Inflammatory macrophage treated with lipopolysaccharide for 4 hours (primary cell): ENCODE results near the gene SELENOT.
"Not testable (repeated sequence)": the region's sequence is repeated elsewhere in the genome, so short reads cannot be mapped to it uniquely, and the experiment has no call there.

ENCODE experiments used
- DNase-seq: peaks from one replicate; pipeline ENCODE4 v3.0.0-alpha.2; 2020

SELENOT gene, protein sequence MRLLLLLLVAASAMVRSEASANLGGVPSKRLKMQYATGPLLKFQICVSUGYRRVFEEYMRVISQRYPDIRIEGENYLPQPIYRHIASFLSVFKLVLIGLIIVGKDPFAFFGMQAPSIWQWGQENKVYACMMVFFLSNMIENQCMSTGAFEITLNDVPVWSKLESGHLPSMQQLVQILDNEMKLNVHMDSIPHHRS

DNA sequence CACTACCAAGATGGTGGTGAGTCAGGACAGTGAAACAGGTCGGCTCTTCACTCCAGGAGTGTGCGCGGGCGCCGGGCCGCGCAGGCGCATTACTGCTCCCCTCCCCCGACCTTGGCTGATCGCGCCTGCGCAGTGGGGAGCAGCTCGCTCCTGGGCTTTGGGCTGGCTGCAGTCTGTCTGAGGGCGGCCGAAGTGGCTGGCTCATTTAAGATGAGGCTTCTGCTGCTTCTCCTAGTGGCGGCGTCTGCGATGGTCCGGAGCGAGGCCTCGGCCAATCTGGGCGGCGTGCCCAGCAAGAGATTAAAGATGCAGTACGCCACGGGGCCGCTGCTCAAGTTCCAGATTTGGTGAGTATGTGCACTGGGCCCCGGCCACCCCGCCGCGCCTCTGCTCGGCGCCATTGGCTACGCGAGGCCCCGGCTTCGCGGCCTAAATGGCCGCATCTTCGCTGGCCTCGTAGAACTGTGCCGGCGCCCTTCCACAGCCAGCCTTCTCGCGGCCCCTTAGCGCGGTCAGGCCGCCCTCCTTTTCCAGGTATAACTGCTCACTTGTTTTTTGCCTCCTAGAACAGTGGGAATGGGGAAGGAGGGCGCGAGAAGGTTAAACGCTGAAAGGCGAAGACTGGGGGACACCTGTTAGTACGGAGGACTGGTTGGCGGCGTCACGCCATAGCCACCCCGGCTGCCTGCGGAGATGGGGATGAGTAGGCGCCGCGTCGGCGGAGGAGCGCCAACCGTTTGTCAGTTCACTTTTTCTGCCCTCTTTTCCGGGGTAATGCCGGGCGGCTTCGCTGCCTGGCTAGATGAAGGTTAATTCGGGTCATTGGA lies at the start of gene SELENOT:
Gene SELENOT (plus strand): TSS at position 169 of the 827 bp plus-strand sequence. CDS start 42 bp downstream, at position 211.
- peak; percentile 94 for DNase-seq

DNA sequence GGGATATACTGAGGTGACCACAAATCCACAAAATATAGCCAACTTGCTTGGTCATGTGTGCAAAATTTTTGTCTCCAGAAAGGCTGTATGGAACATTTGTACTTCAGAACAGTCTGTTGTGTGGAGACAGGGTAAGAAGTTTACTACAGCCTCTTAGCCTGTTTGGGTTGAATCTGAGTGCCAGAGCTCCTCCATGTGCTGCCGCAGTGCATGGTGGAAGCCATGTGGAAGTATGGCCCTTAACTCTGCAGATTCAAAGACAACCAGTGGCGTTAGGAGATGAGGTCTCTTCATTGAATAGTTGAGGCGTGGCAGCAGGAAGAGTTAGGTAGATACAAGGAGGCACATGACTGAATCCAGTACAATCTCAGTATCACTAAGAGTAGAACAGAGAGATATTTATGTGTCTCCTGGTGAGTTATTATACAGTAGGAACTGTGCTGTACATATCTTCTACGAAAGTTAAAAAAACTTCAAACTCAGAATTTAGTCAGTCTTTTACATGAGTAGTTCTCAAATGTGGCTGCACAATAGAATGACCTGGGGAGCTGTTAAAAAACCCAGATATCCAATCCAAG lies 47.2 kb upstream of the SELENOT start:
- no peak for DNase-seq

DNA sequence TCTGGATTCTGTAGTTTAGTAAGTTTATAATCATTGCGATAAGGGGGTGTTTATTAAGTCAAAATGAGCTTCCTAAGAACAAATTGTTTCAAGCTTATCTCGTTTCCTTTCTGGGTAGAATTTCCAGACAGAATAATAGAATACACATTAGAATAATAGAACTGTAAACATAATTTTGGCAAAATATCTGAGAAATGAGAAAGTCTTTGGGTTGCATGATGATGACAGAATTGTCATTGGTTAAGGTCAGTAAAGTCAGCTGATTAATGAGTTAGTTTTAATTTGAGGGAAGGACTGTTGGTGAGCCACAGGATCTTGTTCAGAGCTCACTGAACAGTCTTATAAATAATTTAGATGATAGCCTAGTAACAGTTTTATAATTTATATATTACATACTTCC lies 46.3 kb upstream of the SELENOT start:
- DNase-seq: no peak

DNA sequence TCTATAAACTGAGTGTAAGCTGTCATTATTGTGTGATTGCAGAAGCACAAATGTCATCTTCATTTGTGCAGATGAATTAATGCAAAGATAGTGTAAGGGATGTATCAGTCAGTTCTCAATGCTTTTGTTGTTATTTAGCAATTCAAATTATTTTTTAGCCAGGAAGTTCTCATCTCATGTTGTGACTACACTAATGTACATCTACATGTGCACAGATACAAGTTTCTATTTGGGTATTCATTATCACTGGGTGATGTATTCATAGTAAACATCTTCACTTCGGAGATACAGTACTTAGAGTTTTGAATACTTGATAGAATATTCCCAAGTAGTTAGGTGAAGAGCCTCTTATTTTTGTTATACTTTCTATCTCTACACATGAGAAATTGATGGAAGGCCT lies 45.4 kb upstream of the SELENOT start:
- DNase-seq: no peak

DNA sequence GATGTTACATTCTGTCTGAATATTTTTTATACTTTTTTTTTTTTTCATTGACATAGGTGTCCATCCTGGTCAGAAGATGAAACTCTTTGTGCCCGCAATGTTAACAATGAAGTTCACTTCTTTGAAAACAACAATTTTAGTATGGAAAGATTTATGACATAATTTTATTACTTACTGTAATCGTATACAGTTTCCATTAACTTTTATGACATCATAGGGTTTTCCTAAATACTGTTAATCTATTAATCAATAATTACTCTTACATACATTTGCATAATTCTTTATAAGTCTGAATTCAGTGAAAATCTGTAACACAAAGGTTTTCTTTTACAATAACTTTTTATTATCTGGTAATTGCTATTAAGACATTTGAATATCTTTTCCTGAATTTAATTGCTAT lies 38.9 kb upstream of the SELENOT start:
- DNase-seq: no peak

DNA sequence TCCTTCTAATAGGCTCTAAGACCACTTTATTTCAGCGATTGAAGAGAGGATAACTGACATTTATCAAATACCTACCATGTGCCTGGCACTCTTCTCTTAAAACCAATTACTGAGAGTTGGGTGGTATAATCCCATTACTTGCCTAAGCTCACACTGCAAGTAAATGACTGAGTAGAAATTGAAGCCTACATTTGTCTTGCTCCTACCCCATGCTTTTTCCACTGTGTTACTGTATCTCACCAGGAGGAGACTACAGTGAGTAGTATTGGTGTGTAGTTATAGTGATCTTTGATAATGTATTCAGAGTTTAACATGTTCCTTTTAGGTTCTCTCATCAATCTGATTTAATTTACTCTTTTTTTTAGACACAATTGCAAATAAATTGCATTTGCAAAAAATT lies 35.8 kb upstream of the SELENOT start:
- no peak for DNase-seq

DNA sequence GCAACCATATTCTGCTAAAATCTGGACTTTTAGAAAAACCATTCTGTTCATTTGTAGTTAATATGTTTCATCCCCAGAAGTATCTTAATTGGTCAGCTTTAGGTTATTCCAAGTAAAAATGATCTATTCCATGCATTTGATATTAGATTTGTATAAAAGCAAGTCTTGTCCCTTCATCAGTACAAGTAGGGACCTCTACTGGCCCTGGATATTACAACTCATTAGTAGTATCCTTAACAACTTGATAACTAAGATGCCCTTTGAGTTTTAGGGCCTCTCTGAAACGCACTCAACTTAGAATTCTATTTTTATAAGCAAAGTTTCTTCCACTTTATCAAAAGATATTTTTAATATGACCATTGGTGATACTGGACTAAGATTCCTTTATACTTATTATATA lies 25.3 kb upstream of the SELENOT start:
- no peak for DNase-seq

DNA sequence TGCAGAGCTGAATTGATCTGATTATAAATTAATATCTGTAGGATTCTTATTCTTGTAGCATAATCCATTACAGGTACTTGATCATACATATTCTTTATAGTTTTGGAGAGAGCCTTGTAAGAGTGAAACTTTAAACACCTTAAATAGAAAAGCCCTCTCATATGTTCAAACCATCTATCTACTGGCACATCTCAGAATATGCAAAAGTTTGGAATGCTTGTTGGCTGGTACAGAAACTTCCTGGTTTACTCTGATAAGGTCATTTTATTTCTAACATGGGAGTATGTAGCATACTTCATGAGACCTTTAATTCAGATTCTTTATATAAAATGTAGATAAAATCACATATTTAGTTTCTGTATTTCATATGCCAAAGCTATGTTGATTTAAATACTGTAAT lies 21.9 kb upstream of the SELENOT start:
- no peak for DNase-seq

DNA sequence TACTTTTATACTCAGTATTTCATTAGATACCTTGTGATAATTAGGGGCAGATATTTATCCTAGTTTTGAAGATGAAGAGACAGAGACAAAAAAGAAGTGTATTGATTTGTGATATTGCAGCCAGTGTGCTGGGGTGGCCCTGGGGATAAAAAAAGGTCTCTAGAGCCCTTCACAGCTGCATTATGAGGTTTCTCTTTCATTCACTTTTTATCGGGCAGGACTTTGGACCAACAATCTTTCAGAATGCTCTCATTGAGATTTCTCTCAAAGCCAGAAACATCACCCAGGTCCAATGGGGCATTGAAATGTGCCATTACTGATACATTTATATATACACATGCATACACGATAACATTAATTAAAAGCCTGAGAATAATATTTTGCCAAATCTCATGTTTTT lies 20.5 kb upstream of the SELENOT start:
- no peak for DNase-seq

DNA sequence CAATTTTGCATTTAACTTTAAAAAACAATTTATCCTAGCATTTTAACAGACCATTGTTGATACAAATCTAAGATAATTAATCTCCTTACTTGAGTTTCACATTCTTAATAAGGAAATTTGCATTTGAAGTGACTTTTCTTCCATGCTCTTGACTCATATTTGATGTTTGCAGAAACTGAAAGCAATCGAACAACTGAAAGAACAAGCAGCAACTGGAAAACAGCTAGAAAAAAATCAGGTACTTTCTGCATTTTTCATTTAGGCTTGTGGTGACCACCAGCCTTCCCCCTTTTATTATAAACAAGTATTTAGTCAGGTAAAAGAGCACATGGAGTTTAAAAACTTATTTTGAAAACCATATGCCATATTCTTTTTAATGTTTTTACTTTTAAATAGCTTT lies 20.1 kb upstream of the SELENOT start:
- no peak for DNase-seq

DNA sequence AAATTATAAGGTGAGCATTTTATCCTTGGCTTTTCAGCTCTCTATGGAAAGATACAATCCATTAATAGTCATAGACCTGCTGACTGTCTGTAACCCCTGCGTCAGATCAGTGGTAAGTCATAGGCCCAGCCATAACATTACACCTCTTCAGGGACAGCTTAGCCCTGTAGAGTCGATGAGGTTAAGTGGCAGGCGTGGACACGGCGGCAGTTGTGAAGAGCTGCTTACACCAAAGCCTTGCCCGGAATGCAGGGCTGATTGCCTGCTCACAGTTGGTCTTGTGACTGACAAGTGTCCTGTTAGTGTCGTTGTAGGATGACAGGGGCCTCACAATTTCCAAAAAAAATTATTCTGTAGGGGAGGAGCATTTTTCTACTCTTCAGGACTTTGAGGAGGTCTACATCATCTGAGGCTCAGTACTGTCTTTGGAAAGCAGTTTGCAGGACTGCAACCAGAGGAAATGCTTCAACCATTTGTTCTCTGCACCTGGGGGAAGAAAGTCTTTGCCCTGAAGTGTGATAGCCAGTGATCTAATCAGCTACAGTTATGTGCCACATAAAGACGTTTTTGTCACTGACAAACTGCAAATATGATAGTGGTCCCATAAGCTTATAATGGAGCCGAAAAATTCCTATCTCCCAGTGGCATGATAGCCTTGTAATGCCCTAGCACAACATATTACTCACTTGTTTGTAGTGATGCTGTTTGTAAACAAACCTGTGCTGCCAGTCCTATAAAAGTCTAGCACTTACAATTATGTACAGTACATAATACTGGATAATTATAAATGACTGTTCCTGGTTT lies 14.9 kb upstream of the SELENOT start:
- DNase-seq: no peak

DNA sequence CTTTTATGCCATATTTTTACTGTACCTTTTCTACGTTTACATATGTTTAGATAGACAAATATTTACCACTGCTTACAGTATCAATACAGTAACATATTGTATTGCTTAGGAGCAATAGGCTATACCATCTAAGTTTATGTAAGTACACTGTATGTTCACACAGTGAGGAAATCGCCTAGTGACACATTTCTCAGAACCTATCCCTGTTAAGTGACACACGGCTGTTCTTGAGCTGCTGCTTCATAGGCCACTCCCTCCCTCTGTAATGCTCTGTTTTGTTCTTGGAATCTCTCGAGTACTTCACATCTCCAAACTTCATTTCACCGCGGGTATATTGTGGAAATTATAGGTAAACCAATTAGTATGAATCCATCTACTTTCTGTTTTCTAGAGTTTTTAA lies 13.4 kb upstream of the SELENOT start:
- no peak for DNase-seq

DNA sequence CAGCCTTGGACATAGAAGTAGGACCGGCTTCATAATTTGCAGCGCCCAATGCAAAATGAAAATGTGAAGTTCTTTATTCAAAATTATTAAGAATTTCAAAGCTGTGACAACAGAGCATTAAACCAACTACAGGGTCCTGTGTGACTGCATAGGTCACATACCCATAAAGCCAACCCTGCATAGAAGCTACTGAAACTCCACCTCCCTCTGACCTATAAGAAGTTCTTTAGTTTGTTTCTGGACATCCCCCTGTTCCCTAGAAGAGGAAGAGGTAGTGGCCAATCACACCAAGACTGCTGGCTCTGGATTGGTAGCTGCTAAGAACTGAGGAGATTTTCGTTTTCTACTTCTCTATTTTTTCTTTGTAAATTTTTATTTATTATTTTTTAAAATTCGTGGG lies 9.0 kb upstream of the SELENOT start:
- DNase-seq: no peak

DNA sequence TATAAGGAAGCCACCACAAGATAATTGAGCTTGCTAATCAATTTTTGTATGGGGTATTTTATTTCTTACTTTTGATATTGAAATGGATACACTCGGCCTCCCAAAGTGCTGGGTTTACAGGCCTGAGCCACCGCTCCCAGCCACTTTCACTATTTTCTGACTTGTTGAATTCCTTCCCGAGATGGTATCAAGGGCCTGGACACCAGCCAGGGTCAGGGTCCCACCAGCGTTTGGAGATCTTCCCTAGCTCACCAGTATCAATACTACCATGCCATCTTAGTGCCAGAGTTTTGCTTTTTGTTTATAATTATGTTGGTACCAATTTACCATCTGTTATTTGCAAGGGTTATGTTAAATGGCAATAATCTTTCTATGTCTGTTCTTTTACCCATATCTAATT lies 5.5 kb upstream of the SELENOT start:
- no peak for DNase-seq

DNA sequence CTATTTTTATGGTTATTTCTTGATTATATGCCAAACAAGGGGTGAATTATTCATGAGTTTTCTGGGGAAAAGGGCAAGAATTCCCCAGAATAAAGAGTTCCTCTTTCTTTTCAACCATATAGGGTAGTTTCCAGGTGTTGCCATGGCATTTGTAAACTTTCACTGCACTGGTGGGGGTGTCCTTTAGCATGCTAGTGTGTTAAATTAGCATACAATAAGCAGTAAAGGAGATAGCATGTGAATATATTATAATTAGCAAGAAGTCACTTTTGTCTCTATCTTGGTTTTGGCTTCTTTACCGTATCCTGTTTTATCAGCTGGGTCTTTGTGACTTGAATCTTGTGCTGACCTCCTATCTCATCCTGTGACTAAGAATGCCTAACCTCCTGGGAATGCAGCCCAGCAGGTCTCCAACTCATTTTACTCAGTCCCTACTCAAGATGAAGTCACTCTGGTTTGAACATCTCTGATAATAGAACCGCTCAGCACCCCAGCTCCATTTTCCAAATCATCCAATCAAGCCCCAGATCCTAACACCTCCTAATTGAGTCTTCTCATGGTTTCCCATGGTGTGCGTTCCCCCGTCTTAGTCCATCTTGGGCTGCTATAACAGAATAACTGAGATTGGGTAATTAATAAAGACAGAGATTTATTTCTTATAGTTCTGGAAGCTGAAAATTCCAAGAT lies 3.4 kb upstream of the SELENOT start:
- DNase-seq: peak; percentile 75

DNA sequence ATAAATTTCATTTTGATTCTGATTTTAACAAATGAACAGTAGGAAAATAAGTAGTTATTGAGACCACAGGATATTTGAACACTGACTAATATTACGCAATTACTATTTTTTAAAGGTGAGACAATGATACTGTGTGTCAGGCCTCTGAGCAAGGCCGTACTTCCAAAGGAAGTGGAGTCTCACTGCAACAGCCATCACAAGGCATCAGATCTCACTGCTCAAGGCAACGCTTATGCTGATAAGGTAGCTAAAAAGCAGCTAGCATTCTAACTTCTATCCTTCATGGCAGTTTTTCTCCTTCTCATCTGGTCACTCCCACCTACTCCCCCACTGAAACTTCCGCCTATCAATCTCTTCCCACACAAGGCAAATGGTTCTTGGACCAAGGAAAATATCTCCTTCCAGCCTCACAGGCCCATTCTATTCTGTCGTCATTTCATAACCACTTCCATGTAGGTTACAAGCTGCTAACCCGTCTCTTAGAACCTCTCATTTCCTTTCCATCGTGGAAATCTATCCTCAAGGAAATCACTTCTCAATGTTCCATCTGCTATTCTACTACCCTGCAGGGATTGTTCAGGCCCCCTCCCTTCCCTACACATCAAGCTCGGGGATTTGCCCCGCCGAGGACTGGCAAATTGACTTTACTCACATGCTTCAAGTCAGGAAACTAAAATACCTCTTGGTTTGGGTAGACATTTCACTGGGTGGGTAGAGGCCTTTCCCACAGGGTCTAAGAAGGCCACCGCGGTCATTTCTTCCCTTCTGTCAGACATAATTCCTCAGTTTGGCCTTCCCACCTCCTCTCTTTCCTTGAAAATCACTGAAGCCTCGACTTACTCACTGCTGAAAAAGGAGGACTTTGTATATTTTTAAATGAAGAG lies 2.2 kb upstream of the SELENOT start:
- DNase-seq: not testable (repeated sequence)

DNA sequence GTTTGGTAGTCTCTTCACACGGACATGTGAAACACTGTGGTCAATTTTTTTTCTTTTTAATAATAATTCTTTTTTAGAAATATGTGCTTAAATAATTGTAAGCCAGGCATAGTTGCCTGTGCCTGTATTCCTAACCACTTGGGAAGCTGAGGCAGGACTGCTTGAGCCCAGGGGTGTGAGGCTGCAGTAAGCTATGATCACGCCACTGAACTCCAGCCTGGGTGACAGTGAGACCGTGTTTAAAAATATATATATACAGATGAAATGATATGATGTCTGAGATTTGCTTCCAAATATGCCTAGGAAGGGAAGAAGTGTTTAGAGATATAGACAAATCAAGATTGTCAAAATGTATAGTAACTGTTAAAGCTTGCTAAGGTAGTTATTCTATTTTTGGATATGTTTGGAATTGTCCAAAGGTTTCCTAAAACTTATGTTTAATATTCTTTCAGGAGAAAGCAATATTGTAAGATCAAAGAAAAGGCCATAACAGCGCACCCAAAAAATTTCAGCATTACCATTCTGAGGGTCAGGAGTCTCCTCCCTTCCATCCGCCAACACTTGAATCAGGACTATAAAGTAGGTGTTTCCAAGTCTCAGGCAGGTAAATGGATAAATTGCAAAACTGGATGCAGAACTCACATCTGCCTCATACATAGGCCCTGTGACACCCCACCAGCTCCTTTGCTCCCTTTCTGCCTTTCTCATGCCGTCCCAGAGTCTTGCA lies 532 bp upstream of the SELENOT start:
- DNase-seq: no peak

DNA sequence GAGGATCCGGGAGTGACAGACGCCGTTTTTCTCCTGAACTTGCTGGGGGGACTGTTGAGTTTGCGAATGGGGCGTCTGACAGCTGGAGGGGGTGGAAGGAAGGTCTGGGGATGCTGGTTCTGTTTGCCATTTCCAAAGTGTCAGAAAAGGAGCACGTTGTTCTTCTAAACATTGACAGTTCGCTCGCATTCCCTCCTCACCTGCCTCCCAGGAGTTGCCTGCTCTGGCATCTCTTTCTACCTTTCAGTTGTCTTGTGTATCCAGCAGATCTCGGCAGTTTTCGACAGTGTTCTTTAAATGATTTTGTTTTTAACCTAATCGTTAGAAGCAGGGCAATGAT lies 829 bp downstream of the SELENOT start:
- no peak for DNase-seq

DNA sequence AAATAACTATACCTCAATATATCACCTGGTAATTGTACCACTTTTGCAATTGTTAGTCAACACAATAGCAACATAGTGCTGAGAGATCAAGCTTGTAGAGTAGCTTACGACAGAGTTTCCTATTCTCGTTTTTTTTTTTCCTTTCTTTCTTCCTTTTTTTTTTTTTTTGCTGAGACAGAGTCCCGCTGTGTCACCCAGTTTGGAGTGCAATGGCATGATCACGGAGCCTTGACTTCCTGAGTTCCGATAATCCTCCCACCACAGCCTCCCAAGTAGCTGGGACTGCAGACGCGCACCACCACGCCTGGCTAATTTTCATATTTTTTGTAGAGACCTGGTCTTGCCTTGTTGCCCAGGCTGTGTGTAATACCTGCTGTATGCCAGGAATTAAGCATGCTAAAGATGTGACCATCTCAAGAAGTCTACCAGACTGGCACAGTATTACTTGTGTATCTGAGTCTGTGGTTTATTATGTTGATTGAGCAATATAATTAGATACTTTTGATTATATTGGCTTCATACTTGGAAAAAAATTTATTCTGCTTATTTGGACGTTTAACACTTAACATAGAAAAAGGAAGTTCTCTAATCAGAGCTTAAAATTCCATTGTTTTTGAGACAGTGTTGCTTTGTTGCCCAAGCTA lies 3.0 kb downstream of the SELENOT start:
- peak; percentile 82 for DNase-seq

DNA sequence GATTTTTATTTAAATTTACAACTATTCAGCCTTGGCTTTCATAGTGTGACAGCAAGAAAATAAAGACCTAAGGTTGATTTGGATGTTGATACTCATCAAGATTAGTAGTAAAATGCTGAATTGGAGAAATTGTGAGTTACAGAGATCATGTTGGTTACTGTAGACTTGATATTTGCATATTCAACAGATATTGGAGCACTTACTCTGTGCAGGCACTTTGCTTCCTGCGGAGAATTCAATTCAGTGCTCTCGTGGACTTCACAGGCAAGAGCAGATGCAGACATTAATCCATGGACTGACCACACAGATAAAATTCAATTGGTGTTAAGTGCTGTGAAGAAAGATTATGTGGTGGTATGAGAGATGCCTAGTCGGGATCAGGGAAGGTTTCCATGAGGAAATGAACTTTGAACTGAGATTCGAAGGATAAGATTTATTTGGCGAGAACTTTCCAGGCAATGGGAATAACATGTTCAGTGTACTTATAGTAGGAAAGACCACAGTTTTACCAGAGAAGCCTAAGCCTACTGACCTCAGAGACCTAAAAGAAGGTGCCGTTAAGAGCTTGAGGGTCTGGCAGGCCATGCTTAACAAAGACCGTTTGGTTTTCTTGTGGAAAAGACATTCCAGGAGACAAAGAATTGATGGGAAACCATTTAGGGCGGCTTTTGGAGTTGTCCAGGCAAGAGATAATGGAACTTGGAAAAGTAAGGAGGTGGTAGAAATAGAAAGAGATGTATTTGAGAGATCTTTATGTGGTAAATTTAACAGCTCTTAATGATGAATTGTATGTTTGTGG lies 4.3 kb downstream of the SELENOT start:
- DNase-seq: no peak
